GM12801 (cell line): Measurements from ENCODE around the gene ATAD5.

Experiments used
- TF ChIP-seq, protein P1 (sequence below): IDR thresholded peaks from one replicate; pipeline ENCODE4 v1.5.1; 2011; ENCODE audit warnings: control low read depth; ENCODE audit not compliant: insufficient read length; ENCODE audit errors: extremely low read depth

ATAD5 gene

DNA sequence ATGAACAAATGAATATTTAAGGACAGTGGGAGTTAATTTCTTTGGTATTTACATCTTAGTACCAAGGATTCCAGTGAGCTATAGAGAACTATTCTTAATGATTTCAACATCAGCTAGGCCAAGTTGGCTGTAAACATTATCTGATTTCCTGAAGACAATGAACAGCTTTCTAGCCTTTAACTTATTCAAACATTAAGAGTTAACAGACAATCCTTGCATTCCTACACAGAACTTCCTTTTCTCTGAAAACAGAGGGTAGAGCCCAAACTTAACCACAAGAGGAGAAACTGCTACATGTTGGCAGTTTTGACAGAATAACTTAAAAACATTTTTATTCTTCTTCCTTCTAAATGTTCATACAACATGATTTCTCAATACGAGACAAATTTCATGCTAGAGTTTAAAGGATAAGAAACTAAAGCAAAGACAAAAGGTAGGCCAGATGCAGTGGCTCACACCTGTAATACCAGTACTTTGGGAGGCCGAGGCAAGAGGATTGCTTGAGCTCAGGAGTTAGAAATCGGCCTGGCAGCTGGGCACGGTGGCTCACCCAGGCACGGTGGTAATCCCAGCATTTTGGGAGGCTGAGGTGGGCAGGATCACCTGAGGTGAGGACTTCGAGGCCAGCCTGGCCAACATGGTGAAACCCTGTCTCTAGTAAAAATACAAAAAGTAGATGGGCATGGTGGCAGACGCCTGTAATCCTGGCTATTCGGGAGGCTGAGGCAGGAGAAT is 11.6 kb upstream of the ATAD5 start:
- TF ChIP-seq, protein P1, sequence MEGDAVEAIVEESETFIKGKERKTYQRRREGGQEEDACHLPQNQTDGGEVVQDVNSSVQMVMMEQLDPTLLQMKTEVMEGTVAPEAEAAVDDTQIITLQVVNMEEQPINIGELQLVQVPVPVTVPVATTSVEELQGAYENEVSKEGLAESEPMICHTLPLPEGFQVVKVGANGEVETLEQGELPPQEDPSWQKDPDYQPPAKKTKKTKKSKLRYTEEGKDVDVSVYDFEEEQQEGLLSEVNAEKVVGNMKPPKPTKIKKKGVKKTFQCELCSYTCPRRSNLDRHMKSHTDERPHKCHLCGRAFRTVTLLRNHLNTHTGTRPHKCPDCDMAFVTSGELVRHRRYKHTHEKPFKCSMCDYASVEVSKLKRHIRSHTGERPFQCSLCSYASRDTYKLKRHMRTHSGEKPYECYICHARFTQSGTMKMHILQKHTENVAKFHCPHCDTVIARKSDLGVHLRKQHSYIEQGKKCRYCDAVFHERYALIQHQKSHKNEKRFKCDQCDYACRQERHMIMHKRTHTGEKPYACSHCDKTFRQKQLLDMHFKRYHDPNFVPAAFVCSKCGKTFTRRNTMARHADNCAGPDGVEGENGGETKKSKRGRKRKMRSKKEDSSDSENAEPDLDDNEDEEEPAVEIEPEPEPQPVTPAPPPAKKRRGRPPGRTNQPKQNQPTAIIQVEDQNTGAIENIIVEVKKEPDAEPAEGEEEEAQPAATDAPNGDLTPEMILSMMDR: no peak

DNA sequence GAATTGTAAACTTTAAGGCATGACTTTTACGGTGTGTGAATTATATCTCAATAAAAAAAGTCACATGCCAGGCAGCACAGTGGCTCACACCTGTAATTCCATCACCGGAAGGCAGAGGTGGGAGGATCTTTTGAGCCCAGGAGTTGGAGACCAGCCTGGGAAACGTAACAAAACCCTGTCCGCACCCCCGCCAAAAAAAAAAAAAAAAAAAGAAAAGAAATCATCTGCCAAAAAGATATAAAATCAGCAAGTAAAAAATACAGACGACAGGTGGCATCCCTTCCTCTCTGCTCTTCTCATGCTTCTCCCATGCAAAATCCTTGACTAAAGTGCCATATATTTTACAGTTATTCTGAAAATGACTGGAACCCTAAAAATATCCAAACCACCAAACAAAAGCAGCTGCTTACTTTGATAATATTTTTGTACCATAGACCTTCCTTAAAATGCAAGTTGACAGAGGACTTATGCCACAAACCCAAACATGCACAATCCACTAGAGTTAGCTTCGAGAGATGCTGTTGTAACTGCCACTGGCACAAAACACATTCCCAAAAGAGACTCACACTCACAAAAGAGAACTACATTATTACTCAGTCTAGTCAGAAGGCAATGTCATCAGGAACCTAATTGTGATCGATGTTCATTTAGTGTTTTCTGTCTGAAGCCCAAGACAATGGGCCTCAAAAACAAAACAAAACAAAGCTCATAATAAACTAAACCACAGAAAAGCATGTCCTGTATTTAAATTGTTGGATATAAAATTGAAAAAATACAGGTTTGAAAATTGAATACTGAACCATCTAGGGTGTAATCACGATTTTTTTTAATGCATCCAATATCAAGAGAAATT is 9.7 kb upstream of the ATAD5 start:
- TF ChIP-seq, protein P1: no peak

DNA sequence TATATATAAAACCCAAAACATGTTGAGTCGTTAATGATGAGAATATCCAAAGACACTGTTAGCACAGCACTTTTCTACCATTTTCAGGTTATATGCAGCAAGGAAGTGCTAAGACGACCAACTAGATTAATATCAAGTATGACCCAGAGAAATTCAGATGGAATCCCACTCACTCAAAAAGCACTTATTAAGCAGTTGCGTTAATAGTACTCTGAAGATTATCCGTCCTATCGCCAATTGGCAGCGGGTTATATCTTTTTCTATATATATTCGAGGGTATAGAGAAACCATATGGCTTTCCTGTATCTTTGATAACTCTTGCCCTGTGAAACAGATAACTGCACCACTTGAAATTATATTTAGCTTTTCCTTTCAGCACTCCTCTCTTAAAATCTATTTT is 8.3 kb upstream of the ATAD5 start:
- TF ChIP-seq, protein P1: no peak

DNA sequence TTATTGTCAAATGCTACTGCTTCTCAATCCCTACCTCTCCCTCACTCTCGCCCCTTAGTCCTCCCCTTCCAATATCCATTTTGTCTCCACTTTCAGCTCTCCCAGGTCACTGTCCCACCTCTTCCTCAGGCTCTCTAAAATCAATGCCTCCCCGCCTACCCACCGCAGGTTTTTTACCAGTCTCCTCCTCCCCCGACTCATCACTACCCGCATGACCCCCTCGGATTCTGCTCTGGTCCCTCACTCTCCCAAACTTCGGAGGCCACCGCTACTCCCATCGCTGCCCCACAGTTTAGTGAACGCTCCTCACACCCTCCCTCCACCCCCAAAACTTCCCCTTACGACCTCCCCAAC is 7.8 kb upstream of the ATAD5 start:
- TF ChIP-seq, protein P1: no peak

DNA sequence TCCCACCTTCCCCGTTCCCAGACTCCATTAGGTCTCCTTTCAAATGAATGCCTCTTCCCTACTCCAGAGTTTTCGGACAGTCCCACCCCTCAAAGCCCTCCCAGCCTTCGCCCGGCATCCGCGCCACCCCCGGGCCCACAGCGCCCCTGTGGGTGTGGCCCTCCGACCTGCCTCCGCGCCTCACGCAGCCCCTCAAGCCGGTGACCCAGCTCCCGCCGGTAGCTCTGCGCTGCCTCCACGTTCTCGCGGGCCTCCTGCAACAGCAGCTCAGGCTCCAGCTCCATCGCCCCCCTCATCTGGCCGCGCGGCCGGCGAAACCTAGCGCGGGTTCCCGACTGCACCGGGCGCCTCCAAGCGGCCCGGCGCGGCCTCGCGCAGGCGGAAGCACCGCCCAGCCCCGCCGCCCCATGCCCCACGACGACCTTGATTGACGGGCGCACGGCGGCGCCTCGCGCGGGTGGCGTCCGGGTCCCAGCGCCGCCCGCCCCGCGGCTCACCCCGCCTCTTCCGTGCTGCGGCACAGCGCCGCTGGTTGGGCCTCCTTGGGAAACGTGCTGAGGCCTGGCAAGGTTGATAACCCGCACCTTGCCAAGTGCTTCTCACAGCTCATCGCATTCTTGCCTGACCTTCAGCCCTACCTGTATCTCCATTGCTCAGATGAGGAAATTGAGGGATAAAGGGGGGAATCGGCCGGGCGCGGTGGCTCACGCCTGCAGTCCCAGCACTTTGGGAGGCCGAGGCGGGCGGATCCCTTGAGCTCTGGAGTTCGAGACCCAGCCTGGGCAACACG is 7.2 kb upstream of the ATAD5 start, which contains the start of gene CRLF3:
CRLF3 (minus strand) TSS at position 337 of the 790 bp plus-strand sequence; CDS start at position 296, 41 bp downstream.
- TF ChIP-seq, protein P1: no peak

DNA sequence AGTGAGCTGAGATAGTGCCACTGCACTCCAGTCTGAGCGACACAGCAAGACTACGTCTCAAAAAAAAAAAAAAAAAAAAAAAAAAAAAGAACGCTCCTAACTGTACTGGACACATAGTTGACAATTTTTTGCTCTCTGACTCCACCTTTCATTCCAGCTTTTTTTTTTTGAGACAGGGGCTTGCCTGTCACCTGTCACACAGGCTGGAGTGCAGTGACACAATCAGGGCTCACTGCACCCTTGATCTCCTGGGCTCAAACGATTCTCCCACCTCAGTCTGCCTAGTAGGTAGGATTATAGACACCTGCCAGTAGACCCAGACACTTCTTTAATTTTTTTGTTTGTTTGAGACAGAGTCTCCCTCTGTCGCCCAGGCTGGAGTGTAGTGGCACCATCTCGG is 4.7 kb upstream of the ATAD5 start:
- TF ChIP-seq, protein P1: no peak

DNA sequence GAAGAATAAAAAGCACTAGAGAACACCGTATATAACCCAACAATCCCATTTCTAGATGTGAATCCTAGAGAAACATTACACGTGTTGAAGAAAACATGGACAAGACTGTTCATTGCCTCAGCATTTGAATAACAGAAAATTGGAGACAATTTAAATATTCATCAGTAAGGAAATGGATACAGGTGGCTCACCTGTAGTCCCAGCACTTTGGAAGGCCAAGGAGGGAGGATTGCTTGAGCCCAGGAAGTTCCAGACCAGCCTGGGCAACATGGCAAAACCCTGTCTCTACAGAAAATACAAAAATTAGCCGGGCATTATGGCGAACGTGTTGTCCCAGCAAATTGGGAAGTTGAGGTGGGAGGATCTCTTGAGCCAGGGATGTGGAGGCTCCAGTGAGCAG is 2.7 kb upstream of the ATAD5 start:
- TF ChIP-seq, protein P1: no peak
